ENCODE measurements around the gene BANF1.
A peak's percentile ranks its signal among the peaks of the same experiment; 100 is the strongest.

The BANF1 gene

DNA sequence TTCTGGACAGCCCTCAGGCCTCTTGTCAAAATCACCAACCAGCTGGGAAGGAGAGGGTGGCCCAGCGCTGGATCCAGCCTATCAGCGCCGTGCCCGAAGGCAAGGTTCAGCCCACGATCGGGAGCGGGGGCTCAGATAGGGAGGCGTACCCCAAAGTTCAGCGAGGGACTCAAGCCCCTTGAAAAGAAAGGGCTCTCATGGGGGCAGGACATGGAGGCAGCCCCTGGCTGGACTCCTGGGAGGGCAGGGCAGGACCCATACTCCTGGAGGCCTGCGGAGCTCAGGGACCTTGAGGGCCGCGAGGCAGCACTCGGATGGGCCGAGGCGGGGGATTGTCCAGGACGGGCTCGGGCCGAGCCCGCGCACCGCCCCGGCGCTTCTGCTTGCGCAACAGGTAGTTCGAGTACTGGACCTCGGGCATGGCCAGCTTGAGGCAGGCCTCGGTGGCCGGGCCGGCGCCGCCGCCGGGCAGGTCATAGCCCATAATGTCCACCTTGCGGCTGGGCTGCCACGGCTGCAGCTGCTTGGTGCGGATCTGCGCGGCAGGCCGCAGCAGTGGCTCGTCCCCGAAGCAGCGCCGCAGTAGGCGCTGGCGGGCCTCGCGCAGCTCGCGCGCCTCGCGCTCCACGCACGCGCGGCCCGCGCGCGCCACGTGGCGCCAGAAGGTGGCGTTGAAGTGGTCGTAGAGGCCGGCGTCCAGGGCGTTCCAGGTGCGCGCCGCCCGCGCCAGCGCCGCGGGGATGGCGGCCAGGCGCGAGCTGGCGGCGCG, 40.1 kb downstream of the BANF1 start:
- no peak for DNase-seq

DNA sequence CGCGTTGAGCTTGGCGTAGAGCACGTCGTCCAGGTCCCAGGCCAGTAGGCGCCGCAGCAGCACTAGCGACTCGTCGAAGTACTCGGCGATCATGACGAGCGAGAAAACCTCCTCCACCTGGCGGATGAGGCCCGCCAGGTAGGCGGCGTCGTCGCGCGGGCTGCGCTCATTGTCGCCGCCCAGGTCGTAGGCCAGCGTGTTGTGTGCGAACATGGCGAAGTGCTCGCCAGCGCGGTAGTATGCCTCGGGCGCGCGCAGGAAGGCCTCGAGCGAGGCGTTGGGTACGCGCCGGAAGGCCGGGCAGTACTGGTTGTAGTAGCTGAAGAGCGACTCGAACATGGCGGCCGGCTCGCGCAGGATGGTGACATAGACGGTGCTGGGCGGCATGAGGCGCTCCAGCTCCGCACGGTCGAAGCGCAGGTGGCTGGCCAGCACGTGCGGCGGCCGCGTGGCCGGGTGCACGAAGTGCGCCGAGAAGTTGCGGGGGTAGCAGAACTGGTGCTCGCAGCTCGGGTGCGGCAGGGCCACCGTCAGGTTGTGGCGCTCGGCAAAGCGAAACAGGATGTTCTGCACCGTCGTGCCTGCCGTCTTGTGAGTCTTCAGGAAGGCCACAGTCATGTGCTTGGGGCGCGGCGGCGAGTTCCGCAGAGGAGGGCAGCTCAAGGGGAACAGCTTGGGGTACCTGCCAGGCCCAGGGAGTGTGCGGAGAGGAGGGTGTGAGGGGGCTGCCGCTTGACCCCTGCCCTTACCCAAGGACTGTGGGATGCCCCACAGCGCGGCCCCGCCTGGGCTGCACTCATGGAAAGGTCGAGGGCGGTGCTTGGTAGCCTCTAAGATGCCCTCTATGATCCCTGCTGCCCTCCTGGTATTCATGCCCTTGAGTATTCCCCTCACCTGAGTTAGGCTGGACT, 40.9 kb downstream of the BANF1 start:
- DNase-seq = no peak

- DNase-seq = no peak
Measured at GRCh38 chr11:66044757-66045156, 42.5 kb downstream of the BANF1 start.

DNA sequence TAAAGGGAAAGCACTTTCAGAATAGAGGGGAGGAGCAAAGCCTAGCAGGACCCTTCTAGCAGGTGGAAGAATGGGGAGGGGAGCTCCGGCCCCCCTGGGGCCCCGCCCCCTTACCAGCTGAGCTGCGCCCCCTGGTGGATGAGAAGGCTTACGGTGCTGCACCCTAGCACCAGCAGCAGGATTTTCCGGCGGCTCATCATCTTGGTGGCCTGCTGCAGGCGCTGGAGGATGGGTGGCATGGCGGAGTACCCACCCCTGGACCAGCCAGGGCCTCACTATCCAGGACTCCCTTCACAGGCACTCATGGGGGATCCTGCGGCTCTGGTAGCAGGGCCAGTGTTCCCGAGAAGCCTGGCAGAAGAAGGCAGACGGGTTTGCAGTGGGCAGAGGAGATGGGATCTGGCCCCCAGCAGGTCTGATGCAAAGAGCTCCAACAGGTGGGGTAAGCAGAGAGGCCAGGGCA, 42.9 kb downstream of the BANF1 start:
- DNase-seq = peak; percentile 88

GRCh38 chr11:66046901-66047300, 44.6 kb downstream of the BANF1 start:
- DNase-seq = no peak

- no peak for DNase-seq
Measured at GRCh38 chr11:66047541-66048365, 45.5 kb downstream of the BANF1 start.

GRCh38 chr11:66048547-66049323, 46.4 kb downstream of the BANF1 start, which contains the start of gene GAL3ST3:
GAL3ST3 (minus strand) TSS chr11:66049161; CDS start chr11:66045415, 3,746 bp downstream.
- DNase-seq = no peak

DNA sequence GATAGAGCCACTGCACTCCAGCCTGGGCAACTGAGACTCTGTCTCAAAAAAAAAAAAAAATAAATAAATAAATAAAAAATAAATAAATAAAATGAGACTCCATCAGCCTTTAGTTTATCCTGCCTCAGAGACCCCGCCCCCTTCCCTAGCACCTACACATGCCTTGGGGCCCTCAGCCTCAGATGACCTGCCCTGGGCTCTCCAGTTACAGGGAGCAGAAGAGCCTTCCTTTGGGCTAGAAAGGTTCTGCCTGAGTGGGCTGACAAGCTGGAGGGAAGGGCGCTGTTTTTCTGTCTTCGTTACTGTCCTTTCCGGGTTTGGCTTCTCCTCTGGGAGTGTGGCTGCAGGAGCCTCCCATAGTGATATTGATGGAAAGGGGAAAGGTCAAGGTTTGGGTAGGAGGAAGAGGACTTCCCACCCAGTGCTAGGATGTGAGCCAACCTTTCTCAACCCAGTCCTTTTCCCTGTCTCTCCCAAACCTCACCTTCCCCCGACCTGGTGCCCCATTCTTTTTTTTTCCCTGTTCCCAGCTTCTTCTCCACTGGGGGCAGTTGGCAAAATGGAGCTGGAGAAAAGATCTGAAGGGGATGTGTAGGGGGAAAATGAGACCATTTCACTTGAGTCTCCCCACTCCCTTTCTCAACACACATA, 48.4 kb downstream of the BANF1 start:
- DNase-seq = no peak

GRCh38 chr11:66051371-66051765, 49.1 kb downstream of the BANF1 start:
- no peak for DNase-seq

GRCh38 chr11:66051766-66052663, 49.7 kb downstream of the BANF1 start, which contains the start of gene SF3B2:
SF3B2 (plus strand) TSS chr11:66052364; CDS start chr11:66052385, 21 bp downstream.
- peak; percentile 92 for DNase-seq

DNA sequence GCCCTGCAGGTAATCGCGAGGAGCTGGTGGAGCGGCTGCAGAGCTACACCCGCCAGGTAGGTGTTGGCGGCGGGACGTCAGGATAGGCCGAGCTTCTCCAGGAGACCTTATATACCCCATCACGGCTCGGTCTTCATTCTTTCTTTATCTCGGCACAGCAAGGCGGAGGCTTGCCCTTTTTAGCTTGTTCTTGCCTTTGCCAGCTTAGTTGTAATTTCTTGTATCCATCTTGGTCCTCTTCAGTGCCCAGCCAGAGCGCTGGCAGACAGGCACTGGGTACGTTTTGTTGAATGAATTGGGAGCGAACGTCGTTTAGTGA, 50.3 kb downstream of the BANF1 start:
- DNase-seq = no peak

Measured in activated CD4-positive, CD25-positive, alpha-beta regulatory T cell treated with anti-CD3 and anti-CD28 coated beads, Interleukin-2, amount 50 U/mL, for 72 hours (primary cell).